GM23338 (cell line): ENCODE results near the gene MDN1. TPM values are rescaled to one million over a fixed set of nuclear protein-coding genes. Genes with fewer than 3 reads are reported as not detected.

Experiments used
- ATAC-seq: fragments of 200-7000 bp; cut with Tn5 transposase; 3 replicates; pipeline ENCODE4 v1.9.1; 2020
- DNase-seq: peaks from one replicate; pipeline ENCODE4 v3.0.0-alpha.2; 2015; ENCODE audit warnings: low spot score
- H2AFZ ChIP-seq: fragments of 200-600 bp; sonication (generic); 2 replicates; pipeline ENCODE4 v1.8.0; 2016; ENCODE audit warnings: antibody characterized with exemption, mild to moderate bottlenecking, moderate library complexity
- H3F3A ChIP-seq: fragments of 200-600 bp; sonication (generic); replicated peaks from 2 replicates; pipeline ENCODE4 v1.8.0; 2017; ENCODE audit warnings: antibody characterized with exemption, mixed run types, low read depth
- H3K27ac ChIP-seq: fragments of 200-600 bp; sonication (generic); 2 replicates; pipeline ENCODE4 v1.6.1; 2016; ENCODE audit warnings: low read depth
- H3K27me3 ChIP-seq: fragments of 200-600 bp; sonication (generic); 2 replicates; pipeline ENCODE4 v1.8.0; 2016; ENCODE audit warnings: mild to moderate bottlenecking, mixed run types, moderate library complexity; ENCODE audit not compliant: insufficient read depth
- H3K36me3 ChIP-seq: fragments of 200-600 bp; sonication (generic); 2 replicates; pipeline ENCODE4 v1.8.0; 2016; ENCODE audit warnings: mild to moderate bottlenecking; ENCODE audit not compliant: insufficient read depth
- H3K4me1 ChIP-seq: fragments of 200-600 bp; sonication (generic); 2 replicates; pipeline ENCODE4 v1.8.0; 2016; ENCODE audit warnings: mild to moderate bottlenecking, moderate library complexity; ENCODE audit not compliant: insufficient read depth
- H3K4me2 ChIP-seq: fragments of 200-600 bp; sonication (generic); 2 replicates; pipeline ENCODE4 v1.7.1; 2017; ENCODE audit warnings: mixed run types
- H3K4me3 ChIP-seq: fragments of 200-600 bp; sonication (generic); 2 replicates; pipeline ENCODE4 v1.6.1; 2016; ENCODE audit warnings: mixed run types
- H3K79me2 ChIP-seq: fragments of 200-600 bp; sonication (generic); replicated peaks from 2 replicates; pipeline ENCODE4 v1.8.0; 2017; ENCODE audit warnings: mild to moderate bottlenecking; ENCODE audit not compliant: insufficient read depth
- H3K9me2 ChIP-seq: fragments of 200-600 bp; sonication (generic); 2 replicates; pipeline ENCODE4 v1.8.0; 2017; ENCODE audit not compliant: insufficient read depth
- H4K20me1 ChIP-seq: fragments of 200-600 bp; sonication (generic); replicated peaks from 2 replicates; pipeline ENCODE4 v1.8.0; 2017; ENCODE audit warnings: mild to moderate bottlenecking; ENCODE audit not compliant: insufficient read depth
- H3K27ac Mint-ChIP-seq: 2 replicates; pipeline ENCODE4 v1.8.0; 2020; ENCODE audit warnings: inconsistent platforms, mild to moderate bottlenecking, moderate library complexity, mixed read lengths
- H3K27me3 Mint-ChIP-seq: 3 replicates; pipeline ENCODE4 v1.8.0; 2022; ENCODE audit warnings: low read depth, mild to moderate bottlenecking, moderate library complexity, mixed read lengths, inconsistent platforms; ENCODE audit not compliant: insufficient read depth, poor library complexity
- H3K36me3 Mint-ChIP-seq: 3 replicates; pipeline ENCODE4 v1.8.0; 2021; ENCODE audit warnings: low read depth, mild to moderate bottlenecking, inconsistent platforms, moderate library complexity, mixed read lengths
- H3K4me1 Mint-ChIP-seq: 3 replicates; pipeline ENCODE4 v1.8.0; 2020; ENCODE audit warnings: mild to moderate bottlenecking, inconsistent platforms, mixed read lengths
- H3K4me3 Mint-ChIP-seq: 3 replicates; pipeline ENCODE4 v1.8.0; 2021; ENCODE audit warnings: moderate library complexity, mild to moderate bottlenecking, inconsistent platforms, mixed read lengths
- H3K9me3 Mint-ChIP-seq: 3 replicates; pipeline ENCODE4 v1.8.0; 2020; ENCODE audit warnings: moderate library complexity, mild to moderate bottlenecking, inconsistent platforms, mixed read lengths
- CREB1 ChIP-seq: fragments of 250-450 bp; sonication (Bioruptor Pico); IDR thresholded peaks from 2 replicates; pipeline ENCODE4 v1.5.0; 2020; ENCODE audit warnings: low read depth, mild to moderate bottlenecking, moderate library complexity
- ETS1 ChIP-seq: IDR thresholded peaks from 2 replicates; pipeline ENCODE4 v1.6.1; 2016; ENCODE audit warnings: antibody characterized with exemption
- EZH2 ChIP-seq: fragments of 200-600 bp; sonication (generic); IDR thresholded peaks from one replicate; pipeline ENCODE4 v1.8.0; 2017; ENCODE audit warnings: antibody characterized with exemption, mild to moderate bottlenecking, low read depth; ENCODE audit not compliant: unreplicated experiment
- EZH2phosphoT487 ChIP-seq: fragments of 200-600 bp; sonication (generic); IDR thresholded peaks from one replicate; pipeline ENCODE4 v1.8.1; 2018; ENCODE audit warnings: antibody characterized with exemption; ENCODE audit not compliant: unreplicated experiment
- JUNB ChIP-seq: IDR thresholded peaks from one replicate; pipeline ENCODE4 v1.6.1; 2016; ENCODE audit warnings: antibody characterized with exemption; ENCODE audit not compliant: unreplicated experiment
- NANOG ChIP-seq: IDR thresholded peaks from 2 replicates; pipeline ENCODE4 v1.6.1; 2016; ENCODE audit warnings: antibody characterized with exemption, borderline replicate concordance
- POLR2AphosphoS5 ChIP-seq: IDR thresholded peaks from 2 replicates; pipeline ENCODE4 v1.6.1; 2016; ENCODE audit warnings: antibody characterized with exemption, low read depth
- STAT1 ChIP-seq: IDR thresholded peaks from one replicate; pipeline ENCODE4 v1.6.1; 2016; ENCODE audit warnings: antibody characterized with exemption; ENCODE audit not compliant: unreplicated experiment
- ZNF331 ChIP-seq: fragments of 250-450 bp; sonication (Bioruptor Pico); IDR thresholded peaks from 2 replicates; pipeline ENCODE4 v1.5.0; 2020; ENCODE audit warnings: low read depth, mild to moderate bottlenecking, moderate library complexity
- ZNF462 ChIP-seq: fragments of 250-450 bp; sonication (Bioruptor Pico); IDR thresholded peaks from 2 replicates; pipeline ENCODE4 v1.5.0; 2020; ENCODE audit warnings: mild to moderate bottlenecking, moderate library complexity
- polyA plus RNA-seq: library from polyadenylated mRNA; unstranded; fragments of >200 nt; fragmentation: Nextera tagmentation; extraction: Ambion mirVana; gene quantifications from 2 replicates; pipeline ENCODE4 v1.2.1, GENCODE V29; 2016
- total RNA-seq: library from RNA; depleted of rRNA; stranded (reverse); fragments of >200 nt; shearing (Covaris generic); gene quantifications from 2 replicates; pipeline ENCODE4 v1.2.3, GENCODE V29; 2014
- TF ChIP-seq, protein P1 (sequence below), 2 experiments: fragments of 200-600 bp in 1 of 2; sonication (generic) in 1 of 2; conservative IDR thresholded peaks; 2 replicates each; pipeline versions ENCODE4 v1.5.1 to v1.6.1; 2016 to 2017; ENCODE audit warnings: antibody characterized with exemption in 2 of 2, low read depth in 2 of 2, mild to moderate bottlenecking in 2 of 2, moderate library complexity in 1 of 2

The MDN1 gene
- total and polyA plus RNA-seq, 2 experiments from 2014 or later, result 165 to 217 TPM

- no peak for DNase-seq
- Histone ChIP-seq H2AFZ (no peak overlapping the region), H3K79me2 (peaks cover 6% of the 10 kb centered on the region; the same call in 1 of the 2 replicates), H3K4me1 (no peaks in the 10 kb centered on the region), H4K20me1 (peaks cover 7% of the 10 kb centered on the region; the same call in 1 of the 2 replicates), H3K27ac (no peak overlapping the region), H3K36me3 (peaks cover 94% of the 10 kb centered on the region), H3K4me2 (no peak overlapping the region), H3K9me2 (no peaks in the 10 kb centered on the region), H3K4me3 (no peak overlapping the region), H3F3A (no peaks in the 10 kb centered on the region), H3K27me3 (no peaks in the 10 kb centered on the region)
- Mint-ChIP-seq H3K27ac (no peak overlapping the region), H3K36me3 (peaks cover 90% of the 10 kb centered on the region), H3K4me1 (no peaks in the 10 kb centered on the region), H3K9me3 (no peaks in the 10 kb centered on the region), H3K4me3 (no peak overlapping the region), H3K27me3 (peaks cover 2% of the 10 kb centered on the region)
- TF ChIP-seq ZNF462 (CRISPR knock-in tag), result no peak
- TF ChIP-seq EZH2, result no peak
- TF ChIP-seq CREB1 (CRISPR knock-in tag), result no peak
- no peak for TF ChIP-seq ETS1
- no peak for ATAC-seq
Measured at GRCh38 chr6:89708316-89708715, 111.3 kb downstream of the MDN1 start.

- H4K20me1 ChIP-seq, result peaks cover 7% of the 10 kb centered on the region; the same call in 1 of the 2 replicates
- H3K4me2 ChIP-seq, result no peak overlapping the region
- ATAC-seq, result no peak
- no peaks in the 10 kb centered on the region for H3K9me3 Mint-ChIP-seq
- H3K27ac ChIP-seq, result peak overlapping the region; percentile 48; the same call in 1 of the 2 replicates
- H3K36me3 ChIP-seq, result peaks cover 94% of the 10 kb centered on the region
- H3K27me3 Mint-ChIP-seq, result peaks cover 2% of the 10 kb centered on the region
- H3K9me2 ChIP-seq, result no peaks in the 10 kb centered on the region
- H3K27me3 ChIP-seq, result no peaks in the 10 kb centered on the region
- H3K4me1 Mint-ChIP-seq, result no peaks in the 10 kb centered on the region
- H3K79me2 ChIP-seq, result peaks cover 6% of the 10 kb centered on the region; the same call in 1 of the 2 replicates
- peaks cover 89% of the 10 kb centered on the region for H3K36me3 Mint-ChIP-seq
- H3K4me1 ChIP-seq, result no peaks in the 10 kb centered on the region
- no peak overlapping the region; the same call in 1 of the 2 replicates for H3K27ac Mint-ChIP-seq
- H3K4me3 Mint-ChIP-seq, result no peak overlapping the region
- H3F3A ChIP-seq, result no peaks in the 10 kb centered on the region
- DNase-seq, result no peak
- H2AFZ ChIP-seq, result no peak overlapping the region
- no peak overlapping the region for H3K4me3 ChIP-seq
- TF ChIP-seq NANOG, result no peak
- TF ChIP-seq ZNF331, result no peak
- TF ChIP-seq EZH2phosphoT487, result no peak
- no peak for TF ChIP-seq POLR2AphosphoS5
- no peak for TF ChIP-seq CREB1 (CRISPR knock-in tag)
- TF ChIP-seq STAT1, result no peak
- TF ChIP-seq, protein P1, sequence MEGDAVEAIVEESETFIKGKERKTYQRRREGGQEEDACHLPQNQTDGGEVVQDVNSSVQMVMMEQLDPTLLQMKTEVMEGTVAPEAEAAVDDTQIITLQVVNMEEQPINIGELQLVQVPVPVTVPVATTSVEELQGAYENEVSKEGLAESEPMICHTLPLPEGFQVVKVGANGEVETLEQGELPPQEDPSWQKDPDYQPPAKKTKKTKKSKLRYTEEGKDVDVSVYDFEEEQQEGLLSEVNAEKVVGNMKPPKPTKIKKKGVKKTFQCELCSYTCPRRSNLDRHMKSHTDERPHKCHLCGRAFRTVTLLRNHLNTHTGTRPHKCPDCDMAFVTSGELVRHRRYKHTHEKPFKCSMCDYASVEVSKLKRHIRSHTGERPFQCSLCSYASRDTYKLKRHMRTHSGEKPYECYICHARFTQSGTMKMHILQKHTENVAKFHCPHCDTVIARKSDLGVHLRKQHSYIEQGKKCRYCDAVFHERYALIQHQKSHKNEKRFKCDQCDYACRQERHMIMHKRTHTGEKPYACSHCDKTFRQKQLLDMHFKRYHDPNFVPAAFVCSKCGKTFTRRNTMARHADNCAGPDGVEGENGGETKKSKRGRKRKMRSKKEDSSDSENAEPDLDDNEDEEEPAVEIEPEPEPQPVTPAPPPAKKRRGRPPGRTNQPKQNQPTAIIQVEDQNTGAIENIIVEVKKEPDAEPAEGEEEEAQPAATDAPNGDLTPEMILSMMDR (conservative IDR thresholded peaks at IDR 0.05; ENCODE audit: low read depth in 2 of 2), result no peak
- no peak for TF ChIP-seq ETS1
- TF ChIP-seq EZH2, result no peak
- TF ChIP-seq JUNB, result no peak
Measured at GRCh38 chr6:89707766-89708165, 111.8 kb downstream of the MDN1 start.
